ENCODE measurements around the gene DBF4B.
"Not testable (repeated sequence)": the region's sequence is repeated elsewhere in the genome, so short reads cannot be mapped to it uniquely, and the experiment has no call there.

The DBF4B gene

GRCh38 chr17:44754276-44754675 is 45.8 kb downstream of the DBF4B start:
- no peak overlapping the region for H3K9ac ChIP-seq (ENCODE audit: low read length)
- H3K4me3 ChIP-seq (ENCODE audit: low read depth in 1 of 2, low read length in 2 of 2): no peak overlapping the region
- H3K27me3 ChIP-seq (ENCODE audit: control insufficient read depth in 1 of 2, insufficient read depth in 2 of 2, low read length in 2 of 2): peaks cover 0 to 15% of the 10 kb centered on the region in 2 donors
- H3K36me3 ChIP-seq (ENCODE audit: insufficient read depth, low read length): no peaks in the 10 kb centered on the region
- H3K9me3 ChIP-seq (ENCODE audit: low read length): no peaks in the 10 kb centered on the region
- no peaks in the 10 kb centered on the region for H3K4me1 ChIP-seq (ENCODE audit: insufficient read depth, low read length)
- no peak overlapping the region for H3K27ac ChIP-seq (ENCODE audit: low read depth, low read length)

GRCh38 chr17:44755180-44755579 is 46.7 kb downstream of the DBF4B start:
- H3K4me1 ChIP-seq (ENCODE audit: insufficient read depth, low read length); H3K36me3 ChIP-seq (ENCODE audit: insufficient read depth, low read length); H3K9me3 ChIP-seq (ENCODE audit: low read length); H3K27ac ChIP-seq (ENCODE audit: low read depth, low read length); H3K9ac ChIP-seq (ENCODE audit: low read length); H3K4me3 ChIP-seq (ENCODE audit: low read depth in 1 of 2, low read length in 2 of 2): not testable (repeated sequence)
- H3K27me3 ChIP-seq (ENCODE audit: control insufficient read depth in 1 of 2, insufficient read depth in 2 of 2, low read length in 2 of 2): peaks cover 3 to 24% of the 10 kb centered on the region in 2 donors

- H3K27me3 ChIP-seq (ENCODE audit: control insufficient read depth in 1 of 2, insufficient read depth in 2 of 2, low read length in 2 of 2): peaks cover 14 to 37% of the 10 kb centered on the region in 2 donors
- no peaks in the 10 kb centered on the region for H3K36me3 ChIP-seq (ENCODE audit: insufficient read depth, low read length)
- no peak overlapping the region for H3K4me3 ChIP-seq (ENCODE audit: low read depth in 1 of 2, low read length in 2 of 2)
- no peaks in the 10 kb centered on the region for H3K9me3 ChIP-seq (ENCODE audit: low read length)
- no peaks in the 10 kb centered on the region for H3K4me1 ChIP-seq (ENCODE audit: insufficient read depth, low read length)
- H3K27ac ChIP-seq (ENCODE audit: low read depth, low read length): no peak overlapping the region
- H3K9ac ChIP-seq (ENCODE audit: low read length): no peak overlapping the region
Measured at GRCh38 chr17:44757045-44757917, 48.8 kb downstream of the DBF4B start.

- Histone ChIP-seq H3K9me3 (ENCODE audit: low read length) (no peaks in the 10 kb centered on the region), H3K36me3 (ENCODE audit: insufficient read depth, low read length) (no peaks in the 10 kb centered on the region), H3K27ac (ENCODE audit: low read depth, low read length) (no peak overlapping the region), H3K9ac (ENCODE audit: low read length) (no peak overlapping the region), H3K4me1 (ENCODE audit: insufficient read depth, low read length) (no peaks in the 10 kb centered on the region), H3K4me3 (ENCODE audit: low read depth in 1 of 2, low read length in 2 of 2) (no peak overlapping the region), H3K27me3 (ENCODE audit: control insufficient read depth in 1 of 2, insufficient read depth in 2 of 2, low read length in 2 of 2) (peaks cover 14 to 37% of the 10 kb centered on the region in 2 donors)
Measured at GRCh38 chr17:44757918-44758413, 49.5 kb downstream of the DBF4B start.

GRCh38 chr17:44758414-44759085 is 50.1 kb downstream of the DBF4B start, which contains the start of gene ADAM11:
ADAM11 (plus strand) TSS chr17:44758988; CDS start chr17:44759200, 212 bp downstream.
- Histone ChIP-seq H3K9ac (ENCODE audit: low read length) (no peak within 1 kb of the TSS), H3K4me3 (ENCODE audit: low read depth in 1 of 2, low read length in 2 of 2) (no peak within 1 kb of the TSS), H3K4me1 (ENCODE audit: insufficient read depth, low read length) (no peaks in the 10 kb centered on the region), H3K27ac (ENCODE audit: low read depth, low read length) (no peak within 1 kb of the TSS), H3K36me3 (ENCODE audit: insufficient read depth, low read length) (no peaks in the 10 kb centered on the region), H3K9me3 (ENCODE audit: low read length) (no peaks in the 10 kb centered on the region), H3K27me3 (ENCODE audit: control insufficient read depth in 1 of 2, insufficient read depth in 2 of 2, low read length in 2 of 2) (peaks cover 14 to 37% of the 10 kb centered on the region in 2 donors)

- H3K4me1 ChIP-seq (ENCODE audit: insufficient read depth, low read length): no peaks in the 10 kb centered on the region
- no peak overlapping the region for H3K4me3 ChIP-seq (ENCODE audit: low read depth in 1 of 2, low read length in 2 of 2)
- H3K9me3 ChIP-seq (ENCODE audit: low read length): no peaks in the 10 kb centered on the region
- H3K27me3 ChIP-seq (ENCODE audit: control insufficient read depth in 1 of 2, insufficient read depth in 2 of 2, low read length in 2 of 2): peaks cover 14 to 37% of the 10 kb centered on the region in 2 donors
- H3K36me3 ChIP-seq (ENCODE audit: insufficient read depth, low read length): no peaks in the 10 kb centered on the region
- no peak overlapping the region for H3K27ac ChIP-seq (ENCODE audit: low read depth, low read length)
- H3K9ac ChIP-seq (ENCODE audit: low read length): no peak overlapping the region
Measured at GRCh38 chr17:44759086-44759915, 50.8 kb downstream of the DBF4B start.

- H3K27ac ChIP-seq (ENCODE audit: low read depth, low read length): no peak overlapping the region
- H3K9ac ChIP-seq (ENCODE audit: low read length): no peak overlapping the region
- H3K4me3 ChIP-seq (ENCODE audit: low read depth in 1 of 2, low read length in 2 of 2): no peak overlapping the region
- no peaks in the 10 kb centered on the region for H3K9me3 ChIP-seq (ENCODE audit: low read length)
- H3K4me1 ChIP-seq (ENCODE audit: insufficient read depth, low read length): no peaks in the 10 kb centered on the region
- no peaks in the 10 kb centered on the region for H3K36me3 ChIP-seq (ENCODE audit: insufficient read depth, low read length)
- H3K27me3 ChIP-seq (ENCODE audit: control insufficient read depth in 1 of 2, insufficient read depth in 2 of 2, low read length in 2 of 2): peaks cover 14 to 37% of the 10 kb centered on the region in 2 donors
Measured at GRCh38 chr17:44759916-44760243, 51.4 kb downstream of the DBF4B start.

- Histone ChIP-seq H3K9me3 (ENCODE audit: low read length) (no peaks in the 10 kb centered on the region), H3K27me3 (ENCODE audit: control insufficient read depth in 1 of 2, insufficient read depth in 2 of 2, low read length in 2 of 2) (peaks cover 14 to 37% of the 10 kb centered on the region in 2 donors), H3K36me3 (ENCODE audit: insufficient read depth, low read length) (no peaks in the 10 kb centered on the region), H3K4me1 (ENCODE audit: insufficient read depth, low read length) (no peaks in the 10 kb centered on the region), H3K4me3 (ENCODE audit: low read depth in 1 of 2, low read length in 2 of 2) (no peak overlapping the region), H3K9ac (ENCODE audit: low read length) (no peak overlapping the region), H3K27ac (ENCODE audit: low read depth, low read length) (no peak overlapping the region)
Measured at GRCh38 chr17:44760474-44761308, 52.2 kb downstream of the DBF4B start.

GRCh38 chr17:44761932-44762810 is 53.7 kb downstream of the DBF4B start:
- H3K4me1 ChIP-seq (ENCODE audit: insufficient read depth, low read length): no peaks in the 10 kb centered on the region
- H3K36me3 ChIP-seq (ENCODE audit: insufficient read depth, low read length): no peaks in the 10 kb centered on the region
- H3K4me3 ChIP-seq (ENCODE audit: low read depth in 1 of 2, low read length in 2 of 2): no peak overlapping the region
- no peak overlapping the region for H3K9ac ChIP-seq (ENCODE audit: low read length)
- peaks cover 14 to 42% of the 10 kb centered on the region in 2 donors for H3K27me3 ChIP-seq (ENCODE audit: control insufficient read depth in 1 of 2, insufficient read depth in 2 of 2, low read length in 2 of 2)
- no peak overlapping the region for H3K27ac ChIP-seq (ENCODE audit: low read depth, low read length)
- H3K9me3 ChIP-seq (ENCODE audit: low read length): no peaks in the 10 kb centered on the region

GRCh38 chr17:44763170-44763569 is 54.7 kb downstream of the DBF4B start:
- H3K27me3 ChIP-seq (ENCODE audit: control insufficient read depth in 1 of 2, insufficient read depth in 2 of 2, low read length in 2 of 2): peaks cover 14 to 34% of the 10 kb centered on the region in 2 donors
- no peak overlapping the region for H3K27ac ChIP-seq (ENCODE audit: low read depth, low read length)

More at GRCh38 chr17:44763170-44763569, 54.7 kb downstream of the DBF4B start:
- H3K4me3 ChIP-seq (ENCODE audit: low read depth in 1 of 2, low read length in 2 of 2): no peak overlapping the region
- no peaks in the 10 kb centered on the region for H3K36me3 ChIP-seq (ENCODE audit: insufficient read depth, low read length)
- H3K9ac ChIP-seq (ENCODE audit: low read length): no peak overlapping the region
- H3K9me3 ChIP-seq (ENCODE audit: low read length): no peaks in the 10 kb centered on the region
- no peaks in the 10 kb centered on the region for H3K4me1 ChIP-seq (ENCODE audit: insufficient read depth, low read length)
